Vagina (tissue), 2 donors: ENCODE results near the gene PRDM4.

ENCODE experiments used
- POLR2A ChIP-seq, 2 donors: fragments of 450-650 bp; IDR thresholded peaks; one replicate each; pipeline ENCODE4 v1.6.1; 2017; ENCODE audit warnings: antibody characterized with exemption in 2 of 2, mild to moderate bottlenecking in 2 of 2, moderate library complexity in 2 of 2
- TF ChIP-seq, protein P1 (sequence below), 3 experiments: fragments of 450-650 bp in 2 of 3; fragments of 200-600 bp in 1 of 3; sonication (generic) in 1 of 3; IDR thresholded peaks; one replicate each; pipeline ENCODE4 v1.5.1; 2017 to 2019; ENCODE audit warnings: antibody characterized with exemption in 3 of 3, mild to moderate bottlenecking in 2 of 3, moderate library complexity in 2 of 3

DNA sequence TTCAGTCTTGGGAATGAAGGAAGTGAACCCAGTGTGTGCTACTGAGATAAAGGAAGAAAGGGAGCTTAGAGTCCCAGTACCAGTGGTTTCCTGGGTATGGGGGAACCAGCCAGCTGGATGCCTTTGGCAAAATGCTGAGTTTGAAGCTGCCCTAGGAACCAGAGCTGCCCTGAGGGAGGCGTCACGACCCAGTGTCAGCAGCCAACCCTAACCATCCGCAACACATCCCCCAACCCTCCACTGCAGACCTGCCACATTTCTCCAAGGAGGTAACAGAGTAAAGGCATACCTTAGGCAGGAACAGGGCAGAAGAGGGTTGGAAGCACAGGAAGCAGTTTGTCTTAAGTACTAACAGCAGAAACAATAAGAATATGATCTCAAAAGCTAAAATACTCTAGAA, 28.6 kb downstream of the PRDM4 start:
- TF ChIP-seq, protein P1, sequence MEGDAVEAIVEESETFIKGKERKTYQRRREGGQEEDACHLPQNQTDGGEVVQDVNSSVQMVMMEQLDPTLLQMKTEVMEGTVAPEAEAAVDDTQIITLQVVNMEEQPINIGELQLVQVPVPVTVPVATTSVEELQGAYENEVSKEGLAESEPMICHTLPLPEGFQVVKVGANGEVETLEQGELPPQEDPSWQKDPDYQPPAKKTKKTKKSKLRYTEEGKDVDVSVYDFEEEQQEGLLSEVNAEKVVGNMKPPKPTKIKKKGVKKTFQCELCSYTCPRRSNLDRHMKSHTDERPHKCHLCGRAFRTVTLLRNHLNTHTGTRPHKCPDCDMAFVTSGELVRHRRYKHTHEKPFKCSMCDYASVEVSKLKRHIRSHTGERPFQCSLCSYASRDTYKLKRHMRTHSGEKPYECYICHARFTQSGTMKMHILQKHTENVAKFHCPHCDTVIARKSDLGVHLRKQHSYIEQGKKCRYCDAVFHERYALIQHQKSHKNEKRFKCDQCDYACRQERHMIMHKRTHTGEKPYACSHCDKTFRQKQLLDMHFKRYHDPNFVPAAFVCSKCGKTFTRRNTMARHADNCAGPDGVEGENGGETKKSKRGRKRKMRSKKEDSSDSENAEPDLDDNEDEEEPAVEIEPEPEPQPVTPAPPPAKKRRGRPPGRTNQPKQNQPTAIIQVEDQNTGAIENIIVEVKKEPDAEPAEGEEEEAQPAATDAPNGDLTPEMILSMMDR (IDR thresholded peaks at IDR 0.05): no peak
- no peak for TF ChIP-seq POLR2A (IDR thresholded peaks at IDR 0.05)
